HG02798 (cell line): ENCODE data around the gene GPSM1.
"Not testable (repeated sequence)": the region's sequence is repeated elsewhere in the genome, so short reads cannot be mapped to it uniquely, and the experiment has no call there.

ENCODE experiments used
- ATAC-seq: cut with Tn5 transposase; IDR thresholded peaks from one replicate; pipeline ENCODE4 v1.9.1; 2021; ENCODE audit warnings: mild to moderate bottlenecking; ENCODE audit not compliant: unreplicated experiment, poor library complexity

GPSM1 gene

DNA sequence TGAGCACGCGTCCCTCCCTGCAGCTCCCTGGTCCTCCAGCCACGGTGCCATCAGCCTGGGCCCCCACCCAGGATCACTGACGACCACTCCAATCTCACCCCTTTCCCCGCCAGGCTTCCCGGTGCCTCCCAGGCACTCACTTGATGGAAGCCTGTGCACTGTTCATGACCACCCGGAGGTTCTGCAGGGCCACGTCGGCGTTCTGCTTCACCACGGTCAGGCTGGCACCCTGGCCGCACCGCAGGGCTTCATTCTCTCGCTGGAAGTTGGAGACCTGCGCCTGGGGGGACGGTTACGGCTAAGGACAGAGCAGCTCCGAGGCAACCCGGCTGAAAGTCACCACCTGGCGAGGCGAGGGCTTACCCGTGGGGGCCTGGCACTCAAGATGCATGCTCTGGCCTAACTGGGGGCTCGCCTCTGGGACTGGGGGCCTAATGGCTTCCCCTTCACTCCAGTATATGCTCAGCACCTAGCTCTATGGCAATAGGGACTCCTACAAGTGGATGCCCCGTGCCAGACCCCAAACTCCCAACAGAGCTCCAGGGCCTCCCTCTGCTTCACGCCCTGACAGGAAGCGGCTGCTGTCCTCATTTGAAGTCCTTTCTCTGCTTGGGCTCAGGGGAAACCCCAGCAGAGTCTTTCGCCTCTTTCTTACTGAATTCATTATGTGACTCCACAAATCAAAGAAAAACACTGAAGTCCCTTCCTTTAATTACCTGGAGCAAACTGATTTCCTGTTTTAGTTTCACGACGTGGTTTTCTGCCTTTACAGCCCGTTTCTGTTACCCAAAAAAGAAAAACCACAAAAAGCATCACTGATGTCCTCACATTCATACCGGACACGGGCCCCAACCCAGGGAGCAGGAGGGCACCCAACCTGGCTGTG lies 76.8 kb downstream of the GPSM1 start:
- ATAC-seq: no peak

GRCh38 chr9:136404801-136405136 lies 77.4 kb downstream of the GPSM1 start:
- ATAC-seq: no peak

DNA sequence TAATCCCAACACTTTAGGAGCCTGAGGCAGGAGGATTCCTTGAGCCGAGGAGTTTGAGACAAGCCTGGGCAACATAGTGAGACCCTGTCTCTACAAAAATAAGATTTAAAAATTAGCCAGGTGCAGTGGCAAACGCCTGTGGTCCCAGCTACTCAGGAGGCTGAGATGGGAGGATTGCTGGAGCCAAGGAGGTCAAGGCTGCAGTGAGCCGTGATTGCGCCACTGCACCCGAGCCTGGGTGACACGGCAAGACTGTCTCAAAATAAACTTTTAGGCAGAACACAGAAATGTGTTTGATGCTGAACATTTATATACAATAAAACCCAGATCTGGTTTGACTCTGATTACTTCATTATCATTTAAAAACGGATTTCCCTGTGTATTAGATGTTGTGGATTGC lies 78.1 kb downstream of the GPSM1 start:
- ATAC-seq: no peak

DNA sequence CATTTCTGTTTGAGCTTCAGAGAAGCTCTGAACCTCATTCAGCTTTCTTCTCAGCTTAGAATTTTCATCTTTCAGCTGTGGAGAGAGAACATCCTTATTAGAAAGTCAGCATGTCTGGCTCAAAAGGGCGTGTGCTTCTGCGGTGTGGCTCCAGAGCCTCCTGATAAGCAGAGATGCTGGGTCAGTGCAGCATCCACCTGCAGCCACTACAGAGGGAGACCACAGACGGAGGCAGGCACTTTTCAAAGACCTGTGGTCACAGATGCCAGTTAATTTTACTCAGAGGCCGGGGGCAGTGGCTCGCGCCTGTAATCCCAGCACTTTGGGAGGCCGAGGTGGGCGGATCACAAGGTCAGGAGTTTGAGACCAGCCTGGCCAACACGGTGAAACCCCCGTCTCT lies 78.6 kb downstream of the GPSM1 start:
- ATAC-seq: not testable (repeated sequence)

- not testable (repeated sequence) for ATAC-seq
Measured at GRCh38 chr9:136407061-136407460, 79.7 kb downstream of the GPSM1 start.

DNA sequence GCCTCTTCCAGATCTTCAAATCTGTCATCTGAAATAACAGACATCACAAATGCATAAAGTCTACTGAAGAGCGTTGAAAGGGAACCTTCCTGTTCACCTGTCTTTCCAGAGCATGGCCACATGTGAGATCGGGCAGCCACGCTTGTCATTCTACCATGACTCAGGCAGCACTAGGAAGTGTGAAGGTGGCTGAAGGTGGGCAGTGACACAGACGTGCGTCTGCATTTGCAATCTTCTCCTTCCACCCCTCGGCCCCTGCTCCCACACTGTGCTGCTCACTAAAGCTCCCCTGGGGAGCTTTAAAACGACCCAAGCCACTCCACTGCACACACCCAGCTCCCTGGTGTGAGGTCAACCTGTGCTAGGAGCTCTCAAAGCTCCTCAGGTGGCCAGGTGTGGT lies 80.6 kb downstream of the GPSM1 start:
- ATAC-seq: no peak
